ENCODE results near the gene USP24. TPM values are rescaled to one million over a fixed set of nuclear protein-coding genes. Genes with fewer than 3 reads are reported as not detected.

Gene USP24
- total RNA-seq, 1 donor from 2014 or later, result 58.1 TPM

- DNase-seq (ENCODE audit: low spot score in 2 of 2, unreplicated experiment in 2 of 2), result no peak
- no peak overlapping the region for H3K4me3 Mint-ChIP-seq
- H3K27me3 Mint-ChIP-seq (ENCODE audit: low read depth), result no peaks in the 10 kb centered on the region
- peaks cover 9% of the 10 kb centered on the region for H3K4me1 Mint-ChIP-seq
- H3K27ac Mint-ChIP-seq, result no peak overlapping the region
- TF ChIP-seq CTCF (IDR thresholded peaks at IDR 0.05; ENCODE audit: unreplicated experiment), result no peak
- no peaks in the 10 kb centered on the region for H3K9me3 Mint-ChIP-seq
- H3K36me3 Mint-ChIP-seq, result peaks cover 25% of the 10 kb centered on the region
Measured at GRCh38 chr1:55172272-55172671, 42.9 kb downstream of the USP24 start.

GRCh38 chr1:55171694-55172093, 43.5 kb downstream of the USP24 start:
- no peaks in the 10 kb centered on the region for H3K27me3 Mint-ChIP-seq (ENCODE audit: low read depth)
- DNase-seq (ENCODE audit: low spot score in 2 of 2, unreplicated experiment in 2 of 2), result no peak
- H3K9me3 Mint-ChIP-seq, result no peaks in the 10 kb centered on the region
- H3K4me1 Mint-ChIP-seq, result peaks cover 9% of the 10 kb centered on the region
- H3K27ac Mint-ChIP-seq, result no peak overlapping the region
- H3K36me3 Mint-ChIP-seq, result peaks cover 26% of the 10 kb centered on the region
- H3K4me3 Mint-ChIP-seq, result no peak overlapping the region
- no peak for TF ChIP-seq CTCF (IDR thresholded peaks at IDR 0.05; ENCODE audit: unreplicated experiment)

GRCh38 chr1:55170426-55170825, 44.7 kb downstream of the USP24 start:
- no peaks in the 10 kb centered on the region for H3K9me3 Mint-ChIP-seq
- peaks cover 31% of the 10 kb centered on the region for H3K36me3 Mint-ChIP-seq
- no peaks in the 10 kb centered on the region for H3K27me3 Mint-ChIP-seq (ENCODE audit: low read depth)
- H3K27ac Mint-ChIP-seq, result no peak overlapping the region
- no peak for TF ChIP-seq CTCF (IDR thresholded peaks at IDR 0.05; ENCODE audit: unreplicated experiment)
- H3K4me1 Mint-ChIP-seq, result peaks cover 9% of the 10 kb centered on the region
- DNase-seq (ENCODE audit: low spot score in 2 of 2, unreplicated experiment in 2 of 2), result no peak
- no peak overlapping the region for H3K4me3 Mint-ChIP-seq

GRCh38 chr1:55169126-55169525, 46.0 kb downstream of the USP24 start:
- H3K9me3 Mint-ChIP-seq, result no peaks in the 10 kb centered on the region
- no peak overlapping the region for H3K4me3 Mint-ChIP-seq
- H3K36me3 Mint-ChIP-seq, result peaks cover 42% of the 10 kb centered on the region

GRCh38 chr1:55168353-55168752, 46.8 kb downstream of the USP24 start:
- Mint-ChIP-seq H3K27me3 (ENCODE audit: low read depth) (no peaks in the 10 kb centered on the region), H3K9me3 (no peaks in the 10 kb centered on the region), H3K36me3 (peaks cover 45% of the 10 kb centered on the region), H3K4me3 (no peak overlapping the region), H3K27ac (no peak overlapping the region), H3K4me1 (peaks cover 3% of the 10 kb centered on the region)
- DNase-seq (ENCODE audit: low spot score in 2 of 2, unreplicated experiment in 2 of 2), result no peak
- TF ChIP-seq CTCF (IDR thresholded peaks at IDR 0.05; ENCODE audit: unreplicated experiment), result no peak

More at GRCh38 chr1:55169126-55169525, 46.0 kb downstream of the USP24 start:
- TF ChIP-seq CTCF (IDR thresholded peaks at IDR 0.05; ENCODE audit: unreplicated experiment), result no peak
- Mint-ChIP-seq H3K4me1 (peaks cover 7% of the 10 kb centered on the region), H3K27me3 (ENCODE audit: low read depth) (no peaks in the 10 kb centered on the region), H3K27ac (no peak overlapping the region)
- no peak for DNase-seq (ENCODE audit: low spot score in 2 of 2, unreplicated experiment in 2 of 2)

All from mesothelial cell of epicardium (in vitro differentiated cells).